Stimulated activated CD8-positive, alpha-beta memory T cell treated with anti-CD3 and anti-CD28 coated beads, Interleukin-15, amount 100 ng/mL, for 48 hours (primary cell): ENCODE measurements around the gene TNMD.

Experiments
- DNase-seq, 2 donors: peaks; one replicate each; pipeline ENCODE4 v3.0.0-alpha.2; 2020; ENCODE audit warnings: low read depth in 2 of 2

Gene TNMD

GRCh38 chrX:100643956-100644860 lies 59.5 kb downstream of the TNMD start, which contains the start of gene SRPX2:
Gene SRPX2, plus strand, starts transcription at chrX:100644199. Its CDS starts 2,124 bp downstream, at chrX:100646323.
- no peak for DNase-seq

DNA sequence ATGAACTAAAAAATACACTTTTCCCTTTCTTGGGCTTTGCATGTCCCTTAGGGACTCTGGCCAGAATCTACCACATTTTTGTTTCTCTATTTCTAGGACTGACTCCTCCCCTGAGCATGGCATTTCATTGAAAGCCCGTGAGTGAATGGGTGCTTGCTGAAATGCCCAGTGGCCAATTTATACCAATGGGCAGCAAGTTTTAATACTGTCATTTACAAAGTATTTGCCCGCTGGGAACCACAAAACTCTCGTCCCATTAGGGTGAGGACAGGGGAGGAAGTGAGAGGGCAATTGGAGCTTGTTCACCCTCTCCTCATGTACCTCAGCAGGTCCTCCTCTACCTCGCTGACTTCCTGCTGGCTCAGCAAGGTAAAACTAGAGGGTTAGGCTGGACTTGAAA lies 60.4 kb downstream of the TNMD start:
- no peak for DNase-seq

- no peak for DNase-seq
These were observed 62.4 kb downstream of the TNMD start for GRCh38 chrX:100647095-100647494.

DNA sequence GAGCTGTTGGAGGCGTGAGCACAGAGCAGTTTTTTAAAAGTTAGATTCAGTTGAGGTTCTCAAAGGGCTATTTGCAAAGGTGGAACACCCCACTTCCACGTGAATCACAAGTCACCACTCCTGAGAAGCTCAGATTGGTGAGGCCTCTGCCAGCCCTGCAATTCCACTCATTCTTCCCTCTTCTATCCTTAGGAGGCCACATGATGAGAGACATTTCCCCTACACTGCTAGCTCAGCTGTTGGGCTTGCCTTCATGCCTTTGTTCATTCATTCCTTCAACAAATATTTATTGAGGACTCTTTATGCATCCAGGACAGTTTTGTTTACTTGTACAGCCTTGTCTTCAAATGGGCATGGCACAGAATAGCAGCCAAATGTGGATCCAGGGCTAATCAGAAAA lies 63.0 kb downstream of the TNMD start:
- DNase-seq, result no peak

GRCh38 chrX:100648458-100649417 lies 64.0 kb downstream of the TNMD start:
- no peak for DNase-seq
